HG03025 (cell line): Measurements from ENCODE around the gene ATP6V0A1.
A peak's percentile ranks its signal among the peaks of the same experiment; 100 is the strongest.

ENCODE experiments used
- ATAC-seq: cut with Tn5 transposase; IDR thresholded peaks from one replicate; pipeline ENCODE4 v1.9.1; 2021; ENCODE audit warnings: mild to moderate bottlenecking, moderate library complexity; ENCODE audit not compliant: unreplicated experiment, low FRiP score

ATP6V0A1 gene

DNA sequence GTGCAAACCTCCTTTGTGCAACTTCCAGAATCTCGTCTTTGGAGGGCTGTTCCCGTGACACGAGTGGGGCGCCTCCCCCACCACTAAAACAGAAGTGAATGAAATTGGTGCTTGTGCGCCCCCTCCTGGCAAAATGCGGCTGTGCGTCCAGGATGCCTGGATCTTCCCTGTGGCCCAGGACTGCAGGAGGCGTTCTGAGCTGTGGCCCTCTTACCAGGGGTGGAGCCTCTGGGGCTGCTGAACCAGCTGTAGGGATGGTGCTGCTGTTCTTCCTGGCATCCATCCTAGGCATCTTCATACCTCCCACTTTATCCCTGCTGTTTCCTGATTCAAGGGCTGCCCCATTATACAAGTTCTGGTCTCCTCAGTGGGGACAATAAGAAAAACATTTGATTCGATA, 58.8 kb downstream of the ATP6V0A1 start:
- ATAC-seq, result no peak

GRCh38 chr17:42518046-42518754, 59.5 kb downstream of the ATP6V0A1 start:
- ATAC-seq, result no peak

- ATAC-seq, result no peak
Measured at GRCh38 chr17:42518755-42519545, 60.3 kb downstream of the ATP6V0A1 start.

GRCh38 chr17:42519546-42520491, 61.1 kb downstream of the ATP6V0A1 start:
- no peak for ATAC-seq

GRCh38 chr17:42520540-42520951, 61.9 kb downstream of the ATP6V0A1 start:
- no peak for ATAC-seq

- no peak for ATAC-seq
Measured at GRCh38 chr17:42521036-42521435, 62.4 kb downstream of the ATP6V0A1 start.

GRCh38 chr17:42521666-42522262, 63.1 kb downstream of the ATP6V0A1 start:
- ATAC-seq, result no peak

DNA sequence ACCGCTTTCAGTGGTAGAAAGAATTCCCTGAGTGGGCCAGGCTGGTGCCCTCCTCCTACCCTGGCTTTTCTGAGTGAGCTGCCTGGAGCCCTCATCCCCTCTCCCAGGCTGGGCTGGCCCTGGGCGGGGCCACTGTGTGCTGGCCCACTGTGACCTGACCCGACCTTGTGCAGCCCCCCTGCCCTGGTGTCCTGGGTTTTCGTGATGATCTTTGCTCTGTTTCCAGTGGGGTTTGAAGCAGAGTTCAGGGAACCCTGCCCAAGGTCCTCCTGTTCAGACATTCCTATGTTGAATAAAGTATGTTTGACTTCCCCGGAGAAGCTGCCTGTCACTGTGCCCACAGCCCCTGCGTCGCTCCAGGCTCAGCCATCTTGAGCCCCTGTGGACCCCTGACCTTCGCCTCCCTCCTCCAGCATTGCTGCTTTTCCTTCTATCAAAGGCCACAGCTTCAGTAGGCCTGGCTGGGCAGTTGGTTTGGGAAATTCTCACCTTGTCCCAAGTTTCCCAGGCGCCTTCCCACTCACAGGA, 63.6 kb downstream of the ATP6V0A1 start:
- no peak for ATAC-seq

- no peak for ATAC-seq
Measured at GRCh38 chr17:42522798-42523278, 64.2 kb downstream of the ATP6V0A1 start.

DNA sequence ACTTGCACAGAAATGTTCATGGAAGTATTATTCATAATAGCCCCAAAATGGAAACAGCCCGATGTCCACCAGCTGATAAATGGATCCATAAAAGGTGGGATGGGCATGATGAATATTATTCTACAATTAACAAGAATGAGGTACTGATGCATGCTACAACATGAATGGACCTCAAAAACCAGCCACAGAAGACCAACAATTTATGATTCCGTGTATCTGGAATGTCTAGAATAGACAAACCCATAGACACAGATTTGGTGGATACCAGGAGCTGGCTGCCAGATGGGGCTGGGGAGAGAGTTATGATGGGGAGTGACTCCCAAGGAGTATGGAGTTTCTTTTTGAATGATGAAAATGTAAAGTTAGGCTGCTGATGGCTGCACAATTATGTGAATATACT, 66.5 kb downstream of the ATP6V0A1 start:
- ATAC-seq, result no peak

DNA sequence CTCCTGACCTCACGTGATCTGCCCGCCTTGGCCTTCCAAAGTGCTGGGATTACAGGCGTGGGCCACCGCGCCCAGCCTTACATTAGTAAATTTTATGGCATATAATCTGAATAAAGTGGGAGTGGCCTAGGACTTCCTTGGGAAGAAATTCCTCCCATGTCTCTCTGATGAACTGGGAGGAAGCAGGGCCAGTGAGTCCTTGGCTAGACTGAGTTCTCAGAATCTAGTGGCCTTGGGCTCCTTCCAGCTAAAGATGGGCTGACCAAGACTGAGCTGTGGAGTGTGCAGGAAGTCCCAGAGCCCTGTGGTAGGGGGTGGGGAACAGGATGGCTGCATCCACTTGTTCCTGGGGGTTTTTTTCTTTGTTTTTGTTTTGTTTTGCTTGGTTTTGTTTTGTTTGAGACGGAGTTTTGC, 67.4 kb downstream of the ATP6V0A1 start:
- ATAC-seq, result no peak

DNA sequence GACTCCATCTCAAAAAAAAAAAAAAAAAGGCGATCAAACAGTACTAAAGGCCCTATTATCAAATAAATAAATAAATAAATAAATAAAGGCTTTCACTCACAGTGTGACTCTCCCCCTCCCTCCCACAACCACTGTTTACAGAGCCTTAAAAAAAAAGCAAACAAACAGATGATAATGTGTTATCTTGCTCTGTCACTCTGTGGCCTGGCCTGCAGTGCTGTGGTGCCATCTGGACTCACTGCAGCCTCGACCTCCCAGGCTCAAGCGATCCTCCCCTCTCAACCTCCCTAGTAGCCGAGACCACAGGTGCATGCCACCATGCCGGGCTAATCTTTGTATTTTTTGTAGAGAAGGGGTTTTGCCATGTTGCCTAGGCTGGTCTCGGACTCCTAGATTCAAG, 69.3 kb downstream of the ATP6V0A1 start:
- ATAC-seq, result no peak

DNA sequence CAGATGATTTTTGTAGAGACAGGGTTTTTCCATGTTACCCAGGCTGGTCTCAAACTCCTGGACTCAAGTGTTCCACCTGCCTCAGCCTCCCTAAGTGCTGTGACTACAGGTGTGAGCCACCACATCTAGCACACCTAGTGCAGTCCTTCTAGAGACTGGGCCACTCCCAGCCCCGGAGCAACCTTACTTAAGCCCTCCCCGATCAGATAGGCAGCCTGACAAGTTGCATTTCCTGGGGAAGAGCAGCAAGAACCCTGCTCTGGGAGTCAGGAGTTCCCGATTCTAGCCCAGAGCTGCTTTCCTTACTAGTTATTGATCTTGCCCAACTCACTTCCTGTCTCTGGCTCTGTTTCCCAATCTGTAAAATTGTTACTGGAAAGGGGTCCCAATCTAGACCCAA, 70.4 kb downstream of the ATP6V0A1 start:
- no peak for ATAC-seq

DNA sequence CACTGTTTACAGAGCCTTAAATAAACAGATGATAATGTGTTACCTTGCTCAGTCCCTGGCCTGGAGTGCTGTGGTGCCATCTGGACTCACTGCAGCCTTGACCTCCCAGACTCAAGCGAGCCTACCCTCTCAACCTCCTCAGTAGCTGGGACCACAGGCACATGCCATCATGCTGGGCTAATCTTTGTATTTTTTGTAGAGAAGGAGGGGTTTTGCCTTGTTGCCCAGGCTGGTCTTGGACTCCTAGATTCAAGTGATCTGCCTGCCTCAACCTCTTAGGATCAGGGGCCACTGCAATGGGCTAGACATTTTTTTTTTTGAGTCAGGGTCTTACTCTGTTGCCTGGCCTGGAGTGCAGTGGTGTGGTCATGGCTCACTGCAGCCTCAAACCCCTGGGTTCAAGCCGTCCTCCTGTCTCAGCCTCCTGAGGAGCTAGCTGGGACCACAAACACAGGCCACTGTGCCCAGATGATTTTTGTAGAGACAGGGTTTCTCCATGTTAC, 72.3 kb downstream of the ATP6V0A1 start:
- no peak for ATAC-seq

DNA sequence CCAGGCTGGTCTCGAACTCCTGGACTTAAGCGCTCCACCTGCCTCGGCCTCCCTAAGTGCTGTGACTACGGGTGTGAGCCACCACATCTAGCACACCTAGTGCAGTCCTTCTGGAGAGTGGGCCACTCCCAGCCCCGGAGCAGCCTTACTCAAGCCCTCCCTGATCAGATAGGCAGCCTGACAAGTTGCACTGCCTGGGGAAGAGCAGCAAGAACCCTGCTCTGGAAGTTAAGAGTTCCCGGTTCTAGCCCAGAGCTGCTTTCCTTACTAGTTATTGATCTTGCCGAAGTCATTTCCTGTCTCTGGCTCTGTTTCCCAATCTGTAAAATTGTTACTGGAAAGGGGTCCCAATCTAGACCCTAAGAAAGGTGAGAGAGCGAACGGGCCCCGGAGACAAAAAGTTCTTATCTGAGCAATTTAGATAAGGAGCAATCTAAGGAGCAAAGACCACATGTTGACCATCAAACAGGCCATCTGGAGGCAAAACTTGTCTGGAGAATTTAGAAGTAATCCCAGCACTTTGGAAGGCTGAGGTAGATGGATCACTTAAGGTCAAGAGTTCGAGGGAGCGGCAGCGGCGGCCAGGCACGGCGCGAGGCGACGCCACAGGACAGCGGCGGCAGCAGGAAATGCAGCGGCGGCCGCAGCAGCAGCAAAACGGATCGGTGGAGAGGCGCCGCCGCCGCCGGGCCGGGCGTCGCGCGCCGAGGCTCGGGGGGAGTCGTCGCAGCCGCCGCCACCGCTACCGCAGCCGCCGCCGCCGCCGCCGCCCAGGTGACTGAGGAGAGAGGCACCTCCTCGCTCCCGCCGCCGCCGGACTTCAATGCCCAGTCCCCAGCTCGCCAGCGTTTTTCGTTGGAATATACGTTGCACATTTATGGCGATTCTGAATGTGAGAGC, 73.0 kb downstream of the ATP6V0A1 start:
- no peak for ATAC-seq

GRCh38 chr17:42535155-42536047, 76.7 kb downstream of the ATP6V0A1 start:
- ATAC-seq, result peak; percentile 7

GRCh38 chr17:42536048-42536371, 77.3 kb downstream of the ATP6V0A1 start, which contains the start of gene NAGLU:
Gene NAGLU (plus strand): TSS chr17:42536241. CDS start chr17:42536273, 32 bp downstream.
- peak; percentile 70 for ATAC-seq
